Esophagus (tissue), 2 donors: ENCODE data around the gene CNST. TPM values are rescaled to one million over a fixed set of nuclear protein-coding genes. Genes with fewer than 3 reads are reported as not detected.
A peak's percentile ranks its signal among the peaks of the same experiment; 100 is the strongest.
"Not testable (repeated sequence)": the region's sequence is repeated elsewhere in the genome, so short reads cannot be mapped to it uniquely, and the experiment has no call there.

ENCODE experiments used
- H3K27ac ChIP-seq, 2 donors: one replicate each; pipeline ENCODE4 v1.5.1; 2013; ENCODE audit warnings: low read depth in 2 of 2, mild to moderate bottlenecking in 2 of 2, inconsistent platforms in 1 of 2, low read length in 1 of 2, moderate library complexity in 1 of 2
- H3K27me3 ChIP-seq, 2 donors: one replicate each; pipeline ENCODE4 v1.6.1; 2013; ENCODE audit warnings: low read length in 2 of 2, control low read depth in 1 of 2, mild to moderate bottlenecking in 1 of 2; ENCODE audit not compliant: insufficient read depth in 2 of 2, control insufficient read depth in 1 of 2
- H3K36me3 ChIP-seq, 2 donors: one replicate each; pipeline ENCODE4 v1.6.1; 2013; ENCODE audit warnings: low read length in 1 of 2; ENCODE audit not compliant: control insufficient read depth in 2 of 2, insufficient read depth in 2 of 2
- H3K4me1 ChIP-seq, 2 donors: one replicate each; pipeline ENCODE4 v1.6.1; 2013; ENCODE audit warnings: low read length in 1 of 2; ENCODE audit not compliant: control insufficient read depth in 2 of 2, insufficient read depth in 2 of 2
- H3K4me3 ChIP-seq, 2 donors: one replicate each; pipeline ENCODE4 v1.5.1; 2013; ENCODE audit warnings: low read length in 2 of 2, mild to moderate bottlenecking in 2 of 2, low read depth in 1 of 2, moderate library complexity in 1 of 2
- H3K9me3 ChIP-seq, 2 donors: one replicate each; pipeline ENCODE4 v1.6.1; 2013; ENCODE audit warnings: mild to moderate bottlenecking in 2 of 2, low read depth in 1 of 2, low read length in 1 of 2, moderate library complexity in 1 of 2; ENCODE audit not compliant: control insufficient read depth in 2 of 2, insufficient read depth in 1 of 2
- WGBS, 2 donors: extraction: QIAGEN DNeasy Blood & Tissue Kit; methylation state at CpG; one replicate each; pipeline ENCODE4 v1.1.7; 2013; 5-methylcytosine and 5-hydroxymethylcytosine counted together
- polyA plus RNA-seq, 2 donors: library from polyadenylated mRNA; stranded (reverse); fragments of 200-250 nt; gene quantifications; one replicate each; pipeline ENCODE4 v1.2.3, GENCODE V29; 2013
- donor health status: healthy with polysubstance abuse.
- donor health status: Bipolar disorder and iron deficiency.

CNST gene
- polyA plus RNA-seq, 2 donors, result 7.5 to 12.2 TPM

DNA sequence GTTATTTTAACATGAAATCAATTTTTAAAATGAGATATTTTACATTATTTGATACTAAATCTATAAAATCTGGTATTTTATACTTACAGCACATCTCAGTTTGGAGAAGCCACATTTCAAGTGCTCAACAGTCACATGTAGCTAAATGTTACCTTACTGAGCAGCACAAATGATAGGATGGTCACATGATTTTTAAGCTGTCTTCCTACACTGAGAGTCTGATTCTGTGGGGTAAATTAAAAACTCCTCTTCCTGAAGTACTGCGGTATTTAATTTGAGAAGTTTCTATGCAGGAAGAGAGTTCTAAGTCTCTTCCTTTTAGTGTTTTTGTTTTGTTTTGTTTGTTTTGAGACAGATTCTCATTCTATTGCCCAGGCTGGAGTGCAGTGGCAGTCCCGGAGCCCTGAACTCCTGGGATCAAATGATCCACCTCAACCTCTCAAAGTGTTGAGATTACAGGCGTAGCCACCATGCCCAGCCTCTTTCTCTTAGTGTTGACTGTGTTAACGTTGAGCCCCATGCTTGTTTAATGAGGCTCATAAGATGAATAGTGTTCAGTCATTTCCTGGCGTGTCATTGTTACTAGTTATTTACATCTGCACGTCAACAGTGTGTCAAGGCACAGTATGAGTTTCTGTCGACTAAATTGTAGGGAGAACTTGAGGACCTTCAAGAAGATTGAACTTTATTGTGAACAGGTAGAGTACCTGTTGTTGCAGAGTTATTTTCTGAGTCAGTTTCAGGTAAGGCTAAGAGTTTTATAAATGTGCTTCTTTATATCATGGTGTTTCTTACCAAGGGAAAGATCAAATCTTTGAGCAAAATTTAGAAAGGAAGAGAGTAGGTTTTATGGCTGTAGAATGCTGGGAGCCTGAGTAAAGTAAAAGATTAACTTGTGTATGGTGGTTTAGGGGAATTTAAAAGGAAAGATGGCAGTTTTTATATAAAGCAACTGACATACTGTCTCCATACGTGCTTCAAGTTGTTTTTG is 3.3 kb downstream of the CNST start:
- Histone ChIP-seq H3K4me3 (peak overlapping the region in 1 of 2 donors; percentile 35), H3K9me3 (no peaks in the 10 kb centered on the region)
- WGBS, 2 donors, result 45 to 55% methylated on average over 8 of the region's 8 CpGs

DNA sequence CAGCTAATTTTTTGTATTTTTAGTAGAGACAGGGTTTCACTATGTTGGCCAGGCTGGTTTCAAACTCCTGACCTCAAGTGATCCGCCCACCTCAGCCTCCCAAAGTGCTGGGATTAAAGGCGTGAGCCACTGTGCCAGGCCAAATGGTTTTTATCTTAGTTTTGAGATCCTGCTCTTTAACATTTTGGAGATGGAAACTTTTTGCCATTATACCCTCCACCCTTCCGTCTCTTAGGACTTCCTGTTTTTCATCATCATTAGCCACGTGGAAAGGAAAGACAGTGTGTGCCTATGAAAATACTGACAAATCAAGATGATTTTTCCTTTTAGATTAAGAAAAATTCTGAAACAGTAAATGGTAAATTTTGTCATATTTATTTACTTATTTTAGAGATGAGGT is 5.1 kb downstream of the CNST start:
- not testable (repeated sequence) for H3K27ac ChIP-seq, H3K9me3 ChIP-seq, H3K36me3 ChIP-seq, H3K4me1 ChIP-seq, H3K27me3 ChIP-seq
- 72 to 74% methylated on average over 4 of the region's 4 CpGs for WGBS, 2 donors
- H3K4me3 ChIP-seq, result peak overlapping the region in 1 of 2 donors; percentile 15

More for the DNA sequence above, 3.3 kb downstream of the CNST start:
- H3K36me3 ChIP-seq, result no peaks in the 10 kb centered on the region
- H3K4me1 ChIP-seq, result peaks cover 3 to 4% of the 10 kb centered on the region in 2 donors
- H3K27ac ChIP-seq, result peak overlapping the region; percentile 54 to 70
- no peaks in the 10 kb centered on the region for H3K27me3 ChIP-seq

DNA sequence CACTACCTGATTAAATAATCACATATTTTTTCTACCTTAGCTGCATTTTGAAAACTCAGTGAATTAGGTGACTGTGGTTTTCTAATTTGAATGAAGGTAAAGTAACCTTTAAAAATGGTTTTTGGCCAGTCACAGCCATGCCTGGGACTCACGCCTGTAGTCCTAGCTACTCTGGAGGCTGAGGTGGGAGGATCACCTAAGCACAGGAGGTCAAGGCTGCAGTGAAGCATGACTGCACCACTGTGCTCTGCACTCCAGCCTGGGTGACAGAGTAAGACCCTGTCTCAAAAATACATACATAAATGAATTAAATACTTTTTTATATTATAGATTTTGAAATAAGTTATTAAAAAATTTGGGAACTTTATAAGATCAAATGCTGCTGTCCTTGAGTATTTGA is 5.7 kb downstream of the CNST start:
- no peaks in the 10 kb centered on the region for H3K27me3 ChIP-seq
- 95 to 100% methylated on average over 1 of the region's 1 CpG for WGBS, 2 donors
- H3K4me1 ChIP-seq, result no peaks in the 10 kb centered on the region
- H3K36me3 ChIP-seq, result no peaks in the 10 kb centered on the region
- no peaks in the 10 kb centered on the region for H3K9me3 ChIP-seq
- peak overlapping the region in 1 of 2 donors; percentile 26 for H3K27ac ChIP-seq
- no peak overlapping the region for H3K4me3 ChIP-seq

DNA sequence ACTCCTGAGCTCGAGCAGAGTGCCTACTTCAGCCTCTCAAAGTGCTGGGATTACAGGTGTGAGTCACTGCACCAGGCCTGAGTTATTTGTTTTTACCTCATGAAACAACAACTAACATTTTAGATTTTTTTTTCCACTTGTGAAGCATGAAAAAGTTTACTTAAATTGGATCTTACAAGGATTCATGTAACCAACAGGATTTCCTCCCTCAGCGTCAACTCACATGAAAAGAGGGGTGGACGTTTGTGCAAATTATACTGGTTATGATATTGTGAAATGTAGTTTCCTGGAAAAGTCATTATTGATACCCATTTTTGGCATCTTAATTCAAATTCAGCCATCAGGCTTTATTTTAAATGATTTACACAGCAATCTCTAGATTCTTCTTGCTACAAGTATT is 6.5 kb downstream of the CNST start:
- WGBS, 2 donors, result 59 to 68% methylated on average over 3 of the region's 3 CpGs
- no peaks in the 10 kb centered on the region for H3K9me3 ChIP-seq
- no peaks in the 10 kb centered on the region for H3K36me3 ChIP-seq
- H3K27me3 ChIP-seq, result no peaks in the 10 kb centered on the region
- no peaks in the 10 kb centered on the region for H3K4me1 ChIP-seq
- H3K4me3 ChIP-seq, result no peak overlapping the region
- H3K27ac ChIP-seq, result no peak overlapping the region

DNA sequence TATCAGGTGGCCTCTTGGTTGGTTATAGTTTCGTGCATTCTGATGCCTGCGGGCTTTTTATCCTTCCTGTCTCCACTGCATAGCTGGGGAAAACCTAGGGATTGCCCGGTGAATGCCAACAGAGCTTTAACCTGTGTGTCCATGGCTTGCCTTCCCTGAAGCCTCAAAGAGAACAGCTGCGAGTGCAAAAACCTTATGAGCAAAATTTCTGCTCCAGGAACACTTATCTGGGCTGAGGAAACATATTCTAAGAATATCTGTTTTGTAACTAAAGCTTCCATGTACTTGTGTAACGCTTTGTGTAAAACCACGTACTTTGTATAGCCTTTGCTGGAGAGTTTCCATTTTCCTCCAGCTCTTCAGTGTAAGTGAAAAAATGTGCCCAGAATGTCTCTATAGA is 7.2 kb downstream of the CNST start:
- no peak overlapping the region for H3K4me3 ChIP-seq
- no peaks in the 10 kb centered on the region for H3K4me1 ChIP-seq
- H3K9me3 ChIP-seq, result no peaks in the 10 kb centered on the region
- no peaks in the 10 kb centered on the region for H3K36me3 ChIP-seq
- peak overlapping the region; percentile 24 to 31 for H3K27ac ChIP-seq
- H3K27me3 ChIP-seq, result no peaks in the 10 kb centered on the region
- WGBS, 2 donors, result 61 to 65% methylated on average over 6 of the region's 6 CpGs

DNA sequence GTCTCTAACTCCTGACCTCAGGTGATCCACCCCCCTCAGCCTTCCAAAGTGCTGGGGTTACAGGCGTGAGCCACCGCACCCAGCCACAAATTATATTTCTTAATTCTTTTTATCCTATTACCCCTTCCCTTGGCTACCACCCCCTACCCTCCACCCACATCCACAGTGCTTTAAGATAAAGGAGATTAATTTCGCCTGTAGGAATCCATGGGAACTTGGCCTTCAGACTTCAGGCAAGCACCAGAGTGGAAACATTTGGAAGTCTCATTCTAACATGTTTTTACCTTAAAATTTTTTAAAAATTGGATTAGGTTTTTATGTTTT is 10.4 kb downstream of the CNST start:
- Histone ChIP-seq H3K4me1 (no peaks in the 10 kb centered on the region), H3K9me3 (no peaks in the 10 kb centered on the region), H3K36me3 (no peaks in the 10 kb centered on the region), H3K27me3 (no peaks in the 10 kb centered on the region), H3K4me3 (no peak overlapping the region), H3K27ac (no peak overlapping the region)
- WGBS, 2 donors, result 90 to 94% methylated on average over 3 of the region's 3 CpGs

DNA sequence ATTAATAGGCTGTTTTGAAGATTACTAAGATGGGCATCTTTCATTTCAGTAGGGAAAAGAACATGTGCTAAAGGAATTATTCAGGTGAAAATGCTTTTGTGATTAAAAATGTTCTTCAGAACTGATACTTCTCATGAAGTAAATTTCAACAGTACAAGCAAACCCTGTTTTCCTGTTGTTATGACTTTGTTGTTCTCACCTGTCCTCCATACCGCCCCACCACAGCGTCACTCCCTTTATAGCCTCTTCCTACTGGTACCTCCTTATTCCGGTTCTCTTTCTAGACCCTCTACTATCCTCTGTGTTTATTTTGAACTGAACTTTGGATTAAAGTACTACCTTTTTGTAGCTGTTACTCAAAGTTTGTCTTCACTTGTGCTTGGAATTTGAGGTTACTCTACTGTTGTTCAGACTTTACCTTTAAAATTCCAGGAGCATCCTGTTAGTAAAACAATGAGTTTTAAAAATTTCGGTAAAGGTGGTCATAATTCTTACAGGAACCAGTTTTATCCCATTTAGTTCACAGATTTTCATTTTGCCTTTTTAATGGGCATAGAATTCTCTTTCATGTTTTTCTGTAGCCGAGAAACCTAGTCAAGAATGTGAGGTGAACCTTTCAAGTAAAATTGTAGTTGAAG is 10.9 kb downstream of the CNST start:
- H3K36me3 ChIP-seq, result peaks cover 0 to 2% of the 10 kb centered on the region in 2 donors
- no peak overlapping the region for H3K27ac ChIP-seq
- H3K4me3 ChIP-seq, result no peak overlapping the region
- no peaks in the 10 kb centered on the region for H3K4me1 ChIP-seq
- no peaks in the 10 kb centered on the region for H3K27me3 ChIP-seq
- no peaks in the 10 kb centered on the region for H3K9me3 ChIP-seq
- 75 to 82% methylated on average over 5 of the region's 5 CpGs for WGBS, 2 donors

DNA sequence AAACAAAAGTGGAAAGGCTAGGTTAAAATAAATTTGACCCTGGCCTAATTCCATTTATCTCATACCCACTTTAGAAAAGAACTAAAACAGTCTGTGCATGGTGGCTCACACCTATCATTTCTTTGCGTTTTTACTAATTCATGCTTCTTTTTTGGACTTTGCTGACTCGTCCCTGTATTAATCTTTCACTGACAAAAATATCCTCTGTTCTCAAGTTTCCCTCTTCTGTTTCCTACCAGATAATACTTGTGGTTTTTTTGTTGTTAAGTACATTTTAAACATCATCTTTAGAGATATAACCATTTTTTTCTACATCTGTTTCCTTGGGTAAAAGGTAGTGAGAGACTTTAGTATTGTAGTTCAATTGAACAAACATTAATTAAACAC is 11.5 kb downstream of the CNST start:
- H3K4me3 ChIP-seq, result no peak overlapping the region
- H3K27me3 ChIP-seq, result no peaks in the 10 kb centered on the region
- no peak overlapping the region for H3K27ac ChIP-seq
- WGBS, 2 donors, result 53 to 54% methylated on average over 2 of the region's 2 CpGs
- H3K36me3 ChIP-seq, result peaks cover 0 to 4% of the 10 kb centered on the region in 2 donors
- no peaks in the 10 kb centered on the region for H3K9me3 ChIP-seq
- peaks cover 0 to under 1% of the 10 kb centered on the region in 2 donors for H3K4me1 ChIP-seq

DNA sequence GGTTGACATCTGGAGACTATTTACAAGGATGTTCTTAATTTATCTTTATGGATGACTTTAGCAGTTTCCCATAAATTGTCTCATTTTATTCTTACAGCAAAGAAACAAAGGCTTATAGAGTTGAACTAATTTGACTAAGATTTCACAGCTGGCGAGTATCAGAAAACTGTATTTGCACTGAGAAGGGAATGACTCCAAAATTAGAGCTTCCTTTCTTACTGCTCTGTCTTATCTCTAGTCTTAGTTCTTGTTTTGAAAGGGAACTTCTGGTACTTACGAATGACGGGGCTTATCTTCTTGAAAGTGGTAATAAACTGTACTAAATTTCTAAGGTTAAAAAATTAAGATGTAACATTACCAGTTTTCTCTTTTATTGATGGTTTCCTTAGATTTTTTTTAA is 13.6 kb downstream of the CNST start:
- H3K9me3 ChIP-seq, result no peaks in the 10 kb centered on the region
- H3K36me3 ChIP-seq, result peaks cover 0 to 4% of the 10 kb centered on the region in 2 donors
- no peaks in the 10 kb centered on the region for H3K27me3 ChIP-seq
- 50 to 51% methylated on average over 3 of the region's 3 CpGs for WGBS, 2 donors
- H3K4me3 ChIP-seq, result no peak overlapping the region
- H3K4me1 ChIP-seq, result peaks cover 0 to 3% of the 10 kb centered on the region in 2 donors
- no peak overlapping the region for H3K27ac ChIP-seq
